ENCODE results near the gene PPP1R9A. TPM values are rescaled to one million over a fixed set of nuclear protein-coding genes. Genes with fewer than 3 reads are reported as not detected.

Gene PPP1R9A
- 0.30 and 0.51 TPM in 2 replicates for total RNA-seq

GRCh38 chr7:94907026-94907810, at the start of gene PPP1R9A:
Gene PPP1R9A, plus strand, starts transcription at chr7:94907594. Its CDS starts 2,520 bp downstream, at chr7:94910114.

GRCh38 chr7:95324431-95324830, 417.0 kb downstream of the PPP1R9A start, which contains the start of gene PON1:
Gene PON1, minus strand, starts transcription at chr7:95324532. Its CDS starts 57 bp downstream, at chr7:95324475.

